Mesenchymal stem cell (in vitro differentiated cells and primary cell): Measurements from ENCODE around the gene IMPA2.

ENCODE experiments used
- DNase-seq: peaks from one replicate; pipeline ENCODE4 v3.0.0-alpha.2; 2013
- H2AFZ ChIP-seq: one replicate; pipeline ENCODE4 v1.6.1; 2013; ENCODE audit warnings: low read depth, mild to moderate bottlenecking, control low read depth, inconsistent platforms, low read length, moderate library complexity
- H2AK5ac ChIP-seq: 2 replicates; pipeline ENCODE4 v1.6.1; 2013; ENCODE audit warnings: low read length, moderate library complexity, mild to moderate bottlenecking, inconsistent platforms; ENCODE audit not compliant: severe bottlenecking
- H2BK120ac ChIP-seq: one replicate; pipeline ENCODE4 v1.6.1; 2013; ENCODE audit warnings: low read depth, mild to moderate bottlenecking, inconsistent platforms, low read length, moderate library complexity
- H2BK12ac ChIP-seq, 2 experiments: one replicate each; pipeline ENCODE4 v1.6.1; 2013; ENCODE audit warnings: inconsistent platforms in 2 of 2, low read length in 2 of 2, mild to moderate bottlenecking in 2 of 2, moderate library complexity in 2 of 2, control low read depth in 1 of 2
- H2BK15ac ChIP-seq: one replicate; pipeline ENCODE4 v1.6.1; 2013; ENCODE audit warnings: mild to moderate bottlenecking, low read depth, inconsistent platforms; ENCODE audit not compliant: poor library complexity, severe bottlenecking
- H2BK5ac ChIP-seq: 2 replicates; pipeline ENCODE4 v1.6.1; 2013; ENCODE audit warnings: low read depth, mild to moderate bottlenecking, low read length, control low read depth, inconsistent platforms; ENCODE audit not compliant: poor library complexity, severe bottlenecking
- H3K14ac ChIP-seq, 2 experiments: one replicate each; pipeline ENCODE4 v1.6.1; 2013; ENCODE audit warnings: inconsistent platforms in 2 of 2, low read length in 2 of 2, control low read depth in 1 of 2, mild to moderate bottlenecking in 1 of 2, moderate library complexity in 1 of 2
- H3K18ac ChIP-seq, 2 experiments: one replicate each; pipeline ENCODE4 v1.6.1; 2013; ENCODE audit warnings: inconsistent platforms in 2 of 2, low read length in 2 of 2, control low read depth in 1 of 2, low read depth in 1 of 2, mild to moderate bottlenecking in 1 of 2
- H3K23ac ChIP-seq, 2 experiments: one replicate each; pipeline ENCODE4 v1.6.1; 2013; ENCODE audit warnings: inconsistent platforms in 2 of 2, low read length in 2 of 2, mild to moderate bottlenecking in 2 of 2, moderate library complexity in 2 of 2, control low read depth in 1 of 2
- H3K27ac ChIP-seq: 2 replicates; pipeline ENCODE4 v1.5.1; 2013; ENCODE audit warnings: mild to moderate bottlenecking, moderate library complexity, low read length, control low read depth, inconsistent platforms; ENCODE audit not compliant: poor library complexity, severe bottlenecking
- H3K27me3 ChIP-seq, 2 experiments: 2 replicates each; pipeline versions ENCODE4 v1.6.1 to v1.7.0; 2013; ENCODE audit warnings: low read length in 2 of 2, mild to moderate bottlenecking in 2 of 2, moderate library complexity in 2 of 2, control low read depth in 1 of 2, inconsistent platforms in 1 of 2; ENCODE audit not compliant: control insufficient read depth in 1 of 2, insufficient read depth in 1 of 2
- H3K36me3 ChIP-seq, 2 experiments: 2 replicates each; pipeline versions ENCODE4 v1.6.1 to v1.7.0; 2013; ENCODE audit warnings: low read length in 2 of 2, control low read depth in 1 of 2, inconsistent platforms in 1 of 2, low read depth in 1 of 2, mild to moderate bottlenecking in 1 of 2; ENCODE audit not compliant: insufficient read depth in 2 of 2, control insufficient read depth in 1 of 2
- H3K4ac ChIP-seq, 2 experiments: one replicate each; pipeline ENCODE4 v1.6.1; 2013; ENCODE audit warnings: inconsistent platforms in 2 of 2, low read length in 2 of 2, mild to moderate bottlenecking in 2 of 2, moderate library complexity in 2 of 2, control low read depth in 1 of 2, low read depth in 1 of 2
- H3K4me1 ChIP-seq: 2 replicates; pipeline ENCODE4 v1.6.1; 2013; ENCODE audit warnings: low read depth, low read length, control low read depth; ENCODE audit not compliant: control insufficient read depth, insufficient read depth
- H3K4me2 ChIP-seq: 2 replicates; pipeline ENCODE4 v1.6.1; 2013; ENCODE audit warnings: low read length, mild to moderate bottlenecking, inconsistent platforms; ENCODE audit not compliant: poor library complexity, severe bottlenecking
- H3K4me3 ChIP-seq, 2 experiments: 2 replicates each; pipeline versions ENCODE4 v1.5.1 to v1.7.0; 2013; ENCODE audit warnings: low read length in 2 of 2, mild to moderate bottlenecking in 2 of 2, control low read depth in 1 of 2, low read depth in 1 of 2; ENCODE audit not compliant: insufficient read depth in 1 of 2
- H3K79me1 ChIP-seq: replicated peaks from 2 replicates; pipeline ENCODE4 v1.6.1; 2013; ENCODE audit warnings: mild to moderate bottlenecking, control low read depth, low read length, inconsistent platforms; ENCODE audit not compliant: poor library complexity, severe bottlenecking
- H3K9ac ChIP-seq: 2 replicates; pipeline ENCODE4 v1.7.0; 2013; ENCODE audit warnings: mild to moderate bottlenecking, low read length, moderate library complexity
- H3K9me3 ChIP-seq: 2 replicates; pipeline ENCODE4 v1.7.0; 2013; ENCODE audit warnings: mild to moderate bottlenecking, low read length; ENCODE audit not compliant: control insufficient read depth
- H4K8ac ChIP-seq: one replicate; pipeline ENCODE4 v1.6.1; 2013; ENCODE audit warnings: inconsistent platforms, mild to moderate bottlenecking, low read length, moderate library complexity
- H4K91ac ChIP-seq: one replicate; pipeline ENCODE4 v1.6.1; 2013; ENCODE audit warnings: mild to moderate bottlenecking, low read length, inconsistent platforms
- WGBS: methylation state at CpG from one replicate; pipeline ENCODE4 v1.1.7; 2013; ENCODE audit warnings: mixed read lengths; 5-methylcytosine and 5-hydroxymethylcytosine counted together

Gene IMPA2

GRCh38 chr18:12027480-12027879 lies 46.2 kb downstream of the IMPA2 start:
- Histone ChIP-seq H3K4ac (no peak overlapping the region), H2BK15ac (no peak overlapping the region), H3K14ac (no peak overlapping the region), H4K8ac (no peak overlapping the region), H3K4me3 (no peak overlapping the region), H3K27ac (no peak overlapping the region), H3K4me1 (peaks cover under 1% of the 10 kb centered on the region), H2BK12ac (no peak overlapping the region), H3K23ac (no peak overlapping the region), H2AFZ (no peak overlapping the region), H3K27me3 (no peaks in the 10 kb centered on the region), H4K91ac (no peak overlapping the region), H3K4me2 (no peak overlapping the region), H3K9me3 (no peaks in the 10 kb centered on the region), H3K79me1 (peaks cover 6% of the 10 kb centered on the region), H2BK120ac (no peak overlapping the region), H2AK5ac (no peak overlapping the region), H3K9ac (no peak overlapping the region), H2BK5ac (no peak overlapping the region), H3K36me3 (peaks cover 39 to 59% of the 10 kb centered on the region in 2 experiments), H3K18ac (no peak overlapping the region)
- no peak for DNase-seq
- 90% methylated on average over 4 of the region's 4 CpGs for WGBS

GRCh38 chr18:12028040-12028628 lies 46.8 kb downstream of the IMPA2 start:
- 84% methylated on average over 15 of the region's 15 CpGs for WGBS
- Histone ChIP-seq H3K36me3 (peaks cover 36 to 60% of the 10 kb centered on the region in 2 experiments), H3K27ac (no peak overlapping the region), H3K4me2 (no peak overlapping the region), H2BK12ac (no peak overlapping the region), H4K91ac (no peak overlapping the region), H4K8ac (no peak overlapping the region), H3K79me1 (peaks cover 6% of the 10 kb centered on the region), H3K18ac (no peak overlapping the region), H3K9ac (no peak overlapping the region), H2BK120ac (no peak overlapping the region), H3K27me3 (no peaks in the 10 kb centered on the region), H3K4me3 (no peak overlapping the region), H2AFZ (no peak overlapping the region), H3K4me1 (peaks cover 5% of the 10 kb centered on the region), H2BK5ac (no peak overlapping the region), H2AK5ac (no peak overlapping the region), H2BK15ac (no peak overlapping the region), H3K4ac (no peak overlapping the region), H3K14ac (no peak overlapping the region), H3K23ac (no peak overlapping the region), H3K9me3 (no peaks in the 10 kb centered on the region)
- DNase-seq = no peak

DNA sequence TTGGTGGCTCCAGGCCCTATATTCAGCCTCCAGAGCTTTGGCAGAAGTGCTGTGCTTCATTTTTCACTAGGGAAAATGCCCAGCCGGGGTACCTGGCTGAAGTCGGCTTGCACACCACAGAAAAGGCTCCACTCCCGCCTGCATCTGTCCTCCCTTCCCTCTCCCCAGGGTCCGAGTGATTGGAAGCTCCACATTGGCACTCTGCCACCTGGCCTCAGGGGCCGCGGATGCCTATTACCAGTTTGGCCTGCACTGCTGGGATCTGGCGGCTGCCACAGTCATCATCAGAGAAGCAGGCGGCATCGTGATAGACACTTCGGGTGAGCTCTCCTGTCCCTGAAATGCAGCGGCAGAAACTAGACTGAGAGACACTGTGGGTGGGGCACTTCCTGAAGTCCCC lies 47.4 kb downstream of the IMPA2 start:
- H3K27me3 ChIP-seq = no peaks in the 10 kb centered on the region
- H3K14ac ChIP-seq = no peak overlapping the region
- H4K8ac ChIP-seq = no peak overlapping the region
- no peak overlapping the region for H3K9ac ChIP-seq
- H3K4me2 ChIP-seq = no peak overlapping the region
- H3K27ac ChIP-seq = no peak overlapping the region
- no peak for DNase-seq
- peaks cover 32 to 55% of the 10 kb centered on the region in 2 experiments for H3K36me3 ChIP-seq
- H2BK12ac ChIP-seq = no peak overlapping the region
- H3K23ac ChIP-seq = no peak overlapping the region
- H2AFZ ChIP-seq = no peak overlapping the region
- H3K4ac ChIP-seq = no peak overlapping the region
- no peak overlapping the region for H4K91ac ChIP-seq
- H2BK15ac ChIP-seq = no peak overlapping the region
- no peak overlapping the region for H3K4me3 ChIP-seq
- H3K18ac ChIP-seq = no peak overlapping the region
- over 99% methylated on average over 11 of the region's 11 CpGs for WGBS
- peaks cover 7% of the 10 kb centered on the region for H3K4me1 ChIP-seq
- H2BK5ac ChIP-seq = no peak overlapping the region
- H2AK5ac ChIP-seq = no peak overlapping the region
- peaks cover 6% of the 10 kb centered on the region for H3K79me1 ChIP-seq
- no peak overlapping the region for H2BK120ac ChIP-seq
- no peaks in the 10 kb centered on the region for H3K9me3 ChIP-seq

- Histone ChIP-seq H3K4me1 (peaks cover 7% of the 10 kb centered on the region), H3K9ac (no peak overlapping the region), H2BK12ac (no peak overlapping the region), H3K27ac (no peak overlapping the region), H3K4me2 (no peak overlapping the region), H3K27me3 (no peaks in the 10 kb centered on the region), H2AK5ac (no peak overlapping the region), H3K4ac (no peak overlapping the region), H3K23ac (no peak overlapping the region), H2BK120ac (no peak overlapping the region), H3K4me3 (no peak overlapping the region), H2AFZ (no peak overlapping the region), H4K8ac (no peak overlapping the region), H3K79me1 (peaks cover 6% of the 10 kb centered on the region), H2BK5ac (no peak overlapping the region), H3K18ac (no peak overlapping the region), H2BK15ac (no peak overlapping the region), H3K9me3 (no peaks in the 10 kb centered on the region), H3K14ac (no peak overlapping the region), H4K91ac (no peak overlapping the region), H3K36me3 (peaks cover 31 to 57% of the 10 kb centered on the region in 2 experiments)
- WGBS = 95% methylated on average over 20 of the region's 21 CpGs
- DNase-seq = no peak
These were observed 48.7 kb downstream of the IMPA2 start for GRCh38 chr18:12029786-12030584.
